ENCODE data around the gene MEGF11. TPM values are rescaled to one million over a fixed set of nuclear protein-coding genes. Genes with fewer than 3 reads are reported as not detected.

MEGF11 gene
- total RNA-seq, 2 experiments from 2014 or later, result not detected

DNA sequence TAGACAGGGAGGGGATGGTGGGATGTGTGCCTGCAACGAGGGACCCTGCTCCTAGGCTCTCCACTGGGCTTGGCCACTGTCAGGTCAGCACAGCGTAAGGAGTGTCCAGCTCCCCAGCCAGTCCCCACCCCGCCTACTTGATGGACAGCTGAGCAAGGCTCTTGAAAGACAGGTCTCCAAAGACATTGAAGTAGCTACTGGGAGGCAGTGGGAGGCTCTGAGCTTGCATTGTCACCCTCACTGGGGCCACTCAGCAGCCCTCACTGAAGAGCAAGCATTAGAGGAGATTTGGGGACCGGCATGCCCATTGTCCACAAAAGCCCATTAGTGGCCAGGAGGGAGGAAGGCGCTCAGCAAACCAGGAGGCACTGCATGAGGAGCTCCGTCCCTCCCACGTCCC is 146.5 kb downstream of the MEGF11 start:
- ATAC-seq, result no peak
- CTCF ChIA-PET, result no interaction called here
- no peak overlapping the region for H3K27ac Mint-ChIP-seq
- peaks cover 37% of the 10 kb centered on the region for H3K27me3 Mint-ChIP-seq
- no peak for DNase-seq
- no peak overlapping the region for H3K4me3 Mint-ChIP-seq
- no peaks in the 10 kb centered on the region for H3K36me3 Mint-ChIP-seq
- no peaks in the 10 kb centered on the region for H3K4me1 Mint-ChIP-seq
- H3K9me3 Mint-ChIP-seq (ENCODE audit: low read depth), result no peaks in the 10 kb centered on the region

DNA sequence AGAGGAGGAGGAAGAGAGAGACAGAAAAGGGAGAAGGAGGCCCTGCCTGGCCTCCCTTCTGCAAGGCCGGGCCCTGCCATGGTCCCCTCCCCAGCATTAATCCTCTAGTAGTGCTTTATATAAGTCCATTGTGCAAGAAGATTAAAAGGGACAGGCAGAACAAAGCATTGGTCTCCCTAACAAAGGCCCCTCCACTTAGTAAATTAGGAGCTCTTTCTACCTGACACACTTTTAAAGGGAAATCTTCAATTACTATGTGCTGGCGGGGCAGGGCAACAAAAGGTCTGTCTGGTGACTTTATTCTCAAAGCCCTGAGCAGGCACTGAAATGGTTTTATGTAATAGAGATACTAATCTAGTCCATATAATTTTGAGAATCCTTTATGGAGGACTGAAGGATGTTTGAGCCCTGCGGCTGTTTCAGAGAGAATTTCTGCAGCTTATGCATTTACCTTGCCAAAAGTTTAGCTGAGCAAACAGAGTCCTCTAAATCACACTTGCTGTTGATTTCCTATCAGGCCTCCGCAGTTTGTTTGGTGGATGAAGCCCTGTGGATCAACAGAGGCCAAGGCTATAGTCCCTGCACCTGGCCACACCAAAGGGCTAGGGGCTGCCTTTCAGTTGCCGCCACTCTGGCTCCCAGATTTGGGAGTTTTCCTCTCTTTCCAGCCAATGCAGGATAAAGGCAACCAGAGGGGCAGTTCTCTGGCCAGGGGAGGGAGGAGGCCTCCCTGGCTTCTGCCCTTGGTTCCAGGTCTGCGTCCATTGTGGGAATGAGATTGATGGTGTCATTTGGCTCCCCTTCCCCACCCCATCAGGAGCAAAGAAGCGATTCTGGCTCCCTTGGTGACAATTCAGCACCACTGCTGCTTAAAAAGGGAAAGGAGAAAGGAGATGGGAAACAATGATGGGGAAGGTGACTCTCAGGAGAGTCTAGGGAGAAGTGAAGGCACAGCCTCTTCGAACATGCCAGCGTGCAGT is 148.0 kb downstream of the MEGF11 start:
- Mint-ChIP-seq H3K9me3 (ENCODE audit: low read depth) (no peaks in the 10 kb centered on the region), H3K36me3 (no peaks in the 10 kb centered on the region), H3K4me3 (no peak overlapping the region), H3K27me3 (peaks cover 27% of the 10 kb centered on the region), H3K4me1 (no peaks in the 10 kb centered on the region), H3K27ac (no peak overlapping the region)
- no peak for DNase-seq
- CTCF ChIA-PET, result no interaction called here
- no peak for ATAC-seq

DNA sequence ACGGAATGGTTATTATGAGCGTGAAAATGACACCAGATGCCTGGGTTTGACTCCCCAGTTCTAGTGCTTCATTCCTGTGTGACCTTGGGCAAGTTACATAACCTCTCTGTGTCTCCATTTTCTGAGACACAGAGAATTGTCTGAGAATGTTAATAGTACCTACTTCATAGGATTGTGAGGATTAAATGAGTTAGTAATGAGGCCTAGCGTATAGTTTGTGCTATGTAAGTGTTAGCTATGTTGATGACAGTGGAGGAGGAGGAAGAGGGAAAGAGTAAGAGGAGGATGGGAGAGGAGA is 150.3 kb downstream of the MEGF11 start:
- Mint-ChIP-seq H3K27ac (no peak overlapping the region), H3K4me3 (no peak overlapping the region), H3K9me3 (ENCODE audit: low read depth) (no peaks in the 10 kb centered on the region), H3K36me3 (no peaks in the 10 kb centered on the region), H3K27me3 (peaks cover 23% of the 10 kb centered on the region), H3K4me1 (no peaks in the 10 kb centered on the region)
- CTCF ChIA-PET, result no interaction called here
- DNase-seq (no peak), ATAC-seq (no peak)

- H3K27me3 Mint-ChIP-seq, result peaks cover 18% of the 10 kb centered on the region
- H3K4me1 Mint-ChIP-seq, result no peaks in the 10 kb centered on the region
- no peak overlapping the region for H3K4me3 Mint-ChIP-seq
- CTCF ChIA-PET, result no interaction called here
- H3K36me3 Mint-ChIP-seq, result no peaks in the 10 kb centered on the region
- ATAC-seq (no peak), DNase-seq (no peak)
- no peaks in the 10 kb centered on the region for H3K9me3 Mint-ChIP-seq (ENCODE audit: low read depth)
- H3K27ac Mint-ChIP-seq, result no peak overlapping the region
Measured at GRCh38 chr15:66102563-66103292, 150.8 kb downstream of the MEGF11 start.

DNA sequence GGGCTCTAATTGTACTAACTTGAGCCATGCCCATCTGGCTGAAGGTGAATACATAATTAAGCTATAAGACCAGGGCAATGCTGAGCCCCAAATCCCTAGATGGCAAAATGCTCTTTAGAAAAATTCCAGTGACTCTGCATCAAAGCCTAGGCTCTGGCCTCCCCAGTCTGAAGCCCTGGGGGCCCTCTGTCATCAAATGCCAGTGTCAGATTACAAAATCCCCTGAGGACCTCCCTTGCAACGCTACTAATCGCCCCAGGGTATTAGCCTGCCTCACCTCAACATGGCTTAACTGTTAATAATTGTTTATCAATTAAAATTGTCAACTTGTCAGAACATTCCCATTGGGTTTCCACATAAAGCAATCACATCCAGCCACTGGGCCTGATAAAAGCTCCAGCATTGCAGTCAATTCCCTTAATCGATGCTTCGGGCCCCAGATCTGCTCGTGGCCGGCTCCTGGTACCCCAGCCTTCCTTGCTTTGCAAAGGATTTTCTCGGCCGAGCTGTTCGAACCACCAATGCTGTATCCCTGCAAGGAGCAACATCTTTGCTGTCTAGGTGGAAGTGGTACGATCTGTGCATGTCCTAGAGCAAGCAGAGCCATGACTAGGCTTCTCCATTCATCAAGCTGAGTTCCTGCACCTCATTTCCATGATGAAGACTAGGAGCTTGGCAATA is 151.7 kb downstream of the MEGF11 start:
- Mint-ChIP-seq H3K27ac (no peak overlapping the region), H3K4me3 (no peak overlapping the region), H3K4me1 (no peaks in the 10 kb centered on the region), H3K27me3 (peaks cover 18% of the 10 kb centered on the region), H3K36me3 (no peaks in the 10 kb centered on the region), H3K9me3 (ENCODE audit: low read depth) (no peaks in the 10 kb centered on the region)
- DNase-seq (no peak), ATAC-seq (no peak)
- CTCF ChIA-PET, result no interaction called here

DNA sequence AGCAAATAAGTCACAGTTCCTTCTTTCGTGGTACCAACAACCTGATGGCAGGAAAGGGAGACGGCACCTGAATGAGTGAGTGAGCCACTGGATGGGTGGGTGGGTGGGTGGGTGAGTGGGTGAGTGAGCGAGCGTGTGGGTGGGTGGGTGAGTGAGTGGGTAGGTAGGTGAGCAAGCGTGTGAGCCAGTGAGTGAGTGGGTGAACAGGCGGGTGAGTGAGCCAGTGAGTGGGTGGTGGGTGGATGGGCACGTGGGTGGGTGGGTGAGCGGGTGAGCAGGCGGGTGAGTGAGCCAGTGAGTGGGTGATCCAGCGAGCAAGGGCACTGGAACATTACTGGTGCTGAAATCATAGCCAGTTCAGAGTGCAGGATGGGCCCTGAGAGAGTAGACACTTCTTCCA is 152.8 kb downstream of the MEGF11 start:
- Mint-ChIP-seq H3K36me3 (no peaks in the 10 kb centered on the region), H3K4me1 (no peaks in the 10 kb centered on the region), H3K27ac (no peak overlapping the region), H3K27me3 (peaks cover 15% of the 10 kb centered on the region), H3K9me3 (ENCODE audit: low read depth) (no peaks in the 10 kb centered on the region), H3K4me3 (no peak overlapping the region)
- no peak for DNase-seq
- ATAC-seq, result no peak
- CTCF ChIA-PET, result no interaction called here

- Mint-ChIP-seq H3K27me3 (peaks cover 17% of the 10 kb centered on the region), H3K9me3 (ENCODE audit: low read depth) (no peaks in the 10 kb centered on the region), H3K27ac (no peak overlapping the region), H3K4me3 (no peak overlapping the region), H3K36me3 (no peaks in the 10 kb centered on the region), H3K4me1 (no peaks in the 10 kb centered on the region)
- CTCF ChIA-PET, result no interaction called here
- ATAC-seq (no peak), DNase-seq (no peak)
Measured at GRCh38 chr15:66099950-66100671, 153.4 kb downstream of the MEGF11 start.

- H3K36me3 Mint-ChIP-seq, result no peaks in the 10 kb centered on the region
- no peak overlapping the region for H3K27ac Mint-ChIP-seq
- ATAC-seq (no peak), DNase-seq (no peak)
- no peaks in the 10 kb centered on the region for H3K9me3 Mint-ChIP-seq (ENCODE audit: low read depth)
- peaks cover 15% of the 10 kb centered on the region for H3K27me3 Mint-ChIP-seq
- CTCF ChIA-PET, result no interaction called here
- H3K4me1 Mint-ChIP-seq, result no peaks in the 10 kb centered on the region
- H3K4me3 Mint-ChIP-seq, result no peak overlapping the region
Measured at GRCh38 chr15:66098022-66098363, 155.6 kb downstream of the MEGF11 start.

GRCh38 chr15:66097151-66098021 is 156.2 kb downstream of the MEGF11 start:
- CTCF ChIA-PET, result no interaction called here
- H3K36me3 Mint-ChIP-seq, result no peaks in the 10 kb centered on the region
- no peaks in the 10 kb centered on the region for H3K9me3 Mint-ChIP-seq (ENCODE audit: low read depth)
- ATAC-seq (no peak), DNase-seq (no peak)
- no peaks in the 10 kb centered on the region for H3K4me1 Mint-ChIP-seq
- peaks cover 12% of the 10 kb centered on the region for H3K27me3 Mint-ChIP-seq
- no peak overlapping the region for H3K4me3 Mint-ChIP-seq
- H3K27ac Mint-ChIP-seq, result no peak overlapping the region

GRCh38 chr15:66096688-66097058 is 156.9 kb downstream of the MEGF11 start:
- Mint-ChIP-seq H3K36me3 (no peaks in the 10 kb centered on the region), H3K27me3 (peaks cover 12% of the 10 kb centered on the region), H3K9me3 (ENCODE audit: low read depth) (no peaks in the 10 kb centered on the region), H3K4me1 (no peaks in the 10 kb centered on the region), H3K4me3 (no peak overlapping the region), H3K27ac (no peak overlapping the region)
- CTCF ChIA-PET, result no interaction called here
- DNase-seq (no peak), ATAC-seq (no peak)

- no peak for DNase-seq
- Mint-ChIP-seq H3K36me3 (no peaks in the 10 kb centered on the region), H3K27ac (no peak overlapping the region), H3K4me1 (no peaks in the 10 kb centered on the region), H3K27me3 (peaks cover 14% of the 10 kb centered on the region), H3K4me3 (no peak overlapping the region), H3K9me3 (ENCODE audit: low read depth) (no peaks in the 10 kb centered on the region)
- ATAC-seq, result no peak
- CTCF ChIA-PET, result no interaction called here
Measured at GRCh38 chr15:66095871-66096687, 157.5 kb downstream of the MEGF11 start.

GRCh38 chr15:66094331-66094730 is 159.2 kb downstream of the MEGF11 start:
- Mint-ChIP-seq H3K4me1 (no peaks in the 10 kb centered on the region), H3K9me3 (ENCODE audit: low read depth) (no peaks in the 10 kb centered on the region), H3K27me3 (peaks cover 15% of the 10 kb centered on the region), H3K27ac (no peak overlapping the region), H3K36me3 (no peaks in the 10 kb centered on the region), H3K4me3 (no peak overlapping the region)
- ATAC-seq, result no peak
- no peak for DNase-seq
- CTCF ChIA-PET, result no interaction called here
